Activated T-cell treated with anti-CD3 and anti-CD28 coated beads for 1 hour (primary cell): ENCODE measurements around the gene ACOT7.

Experiments used
- DNase-seq: peaks from one replicate; pipeline ENCODE4 v3.0.0-alpha.2; 2020; ENCODE audit warnings: low read depth

The ACOT7 gene

DNA sequence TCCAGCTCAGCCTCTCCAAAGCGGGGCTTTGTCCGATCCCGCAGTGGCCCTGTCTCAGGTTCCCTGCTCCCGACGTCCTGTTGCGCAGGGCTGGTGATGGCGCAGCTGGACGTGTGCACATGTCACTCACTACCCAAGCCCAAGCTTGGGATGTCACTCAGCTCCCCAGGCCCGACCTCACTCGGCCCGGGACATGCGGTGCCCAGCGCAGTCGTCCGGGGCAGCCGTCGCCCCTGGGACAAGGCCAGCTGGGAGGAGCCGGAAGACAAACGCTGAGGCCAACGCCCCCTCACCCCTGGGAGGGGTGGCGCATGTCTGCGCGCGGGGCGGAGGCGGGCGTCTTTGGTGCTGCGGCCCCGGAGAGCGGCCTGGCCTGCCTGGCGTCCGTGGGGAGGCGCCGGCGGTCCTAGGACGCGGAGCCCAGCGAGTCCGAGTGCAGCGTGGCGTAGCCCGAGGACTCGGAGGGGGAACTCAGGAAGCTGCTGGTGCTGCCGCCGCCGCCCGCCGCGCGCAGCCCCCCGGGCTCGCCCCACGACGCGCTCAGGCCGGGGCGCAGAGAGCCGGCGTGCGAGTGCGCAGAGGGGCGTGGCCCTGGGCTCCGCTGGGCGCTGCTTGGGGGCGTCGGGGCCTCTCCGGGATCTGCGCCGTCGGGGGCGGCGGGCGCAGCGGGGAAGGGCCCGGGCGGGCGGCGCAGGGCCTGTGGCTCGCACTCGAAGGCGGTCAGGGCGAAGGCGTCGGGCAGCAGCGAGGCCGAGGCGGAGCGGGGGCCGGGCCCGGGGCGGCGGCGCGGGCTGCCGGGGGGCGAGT lies 144.4 kb downstream of the ACOT7 start:
- no peak for DNase-seq

GRCh38 chr1:6248161-6248776 lies 145.3 kb downstream of the ACOT7 start:
- DNase-seq = no peak

DNA sequence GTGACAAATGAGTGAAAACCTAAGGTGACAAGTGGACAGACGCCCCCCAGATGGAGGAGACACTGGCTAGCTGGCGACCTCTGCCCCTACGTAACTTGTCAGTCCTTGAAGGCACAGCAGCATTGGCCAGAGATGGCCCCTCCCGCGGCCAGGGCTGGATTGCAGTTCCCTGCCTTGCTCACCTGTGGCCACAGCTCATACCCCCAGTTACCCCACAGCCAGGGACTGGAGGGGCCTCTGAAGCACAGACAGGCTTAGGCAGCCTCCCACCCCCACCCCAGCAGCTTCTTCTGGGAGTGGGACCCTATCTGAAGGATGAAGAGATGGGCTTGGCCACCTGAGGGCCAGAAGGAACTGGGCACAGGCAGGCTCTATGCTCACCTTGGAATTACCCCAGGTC lies 145.9 kb downstream of the ACOT7 start:
- no peak for DNase-seq

DNA sequence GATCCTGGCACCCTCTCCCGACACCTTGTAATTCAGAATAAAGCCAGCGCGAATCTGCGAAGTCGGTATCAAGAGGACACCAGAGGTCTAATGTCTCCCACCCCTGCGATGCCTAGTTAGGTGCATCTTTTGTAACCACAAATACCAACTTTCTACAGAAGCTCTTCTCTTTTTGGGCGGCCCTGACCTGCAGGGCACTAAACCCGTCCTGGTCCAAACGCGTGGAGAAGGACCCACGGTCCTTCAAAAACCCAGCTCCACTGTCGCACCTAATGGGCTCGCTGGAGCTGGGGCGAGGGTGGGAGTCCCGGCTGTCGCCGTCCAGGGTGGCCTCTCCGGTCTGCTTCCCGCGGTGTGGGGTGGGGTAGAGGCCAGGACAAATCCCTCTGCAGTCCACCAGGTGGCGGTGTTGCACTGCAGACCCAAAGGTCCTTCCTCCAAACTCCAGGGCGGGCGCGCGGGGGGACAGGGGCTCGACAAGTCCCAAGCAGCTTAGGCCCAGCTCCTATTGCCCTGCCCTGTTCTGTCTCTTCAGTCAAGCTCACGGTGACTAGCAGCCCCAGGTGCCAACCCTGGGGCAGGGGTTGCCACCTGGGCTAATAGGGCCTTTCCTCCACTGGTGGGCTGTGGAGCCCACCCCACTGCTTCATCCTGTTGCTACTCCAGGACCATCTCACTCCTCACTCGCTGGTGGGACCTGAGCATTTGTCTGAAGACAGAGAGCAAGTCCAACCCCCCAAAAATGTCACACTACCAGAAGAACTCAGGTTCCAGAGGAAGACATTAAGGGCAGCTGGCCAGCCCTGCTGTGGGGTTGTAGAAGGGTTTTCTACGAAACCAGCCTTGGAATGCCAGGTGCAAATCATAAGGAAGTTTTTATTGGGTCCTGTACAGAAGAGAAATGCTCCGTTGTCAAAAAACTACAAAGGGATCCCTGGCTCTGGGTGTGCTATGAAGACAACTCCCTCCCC lies 146.8 kb downstream of the ACOT7 start:
- DNase-seq = peak; percentile 79

GRCh38 chr1:6245869-6246496 lies 147.6 kb downstream of the ACOT7 start:
- DNase-seq = peak; percentile 14

- DNase-seq = peak; percentile 76
These were observed 148.3 kb downstream of the ACOT7 start for GRCh38 chr1:6245086-6245868.

- DNase-seq = no peak
These were observed 149.0 kb downstream of the ACOT7 start for GRCh38 chr1:6244401-6245049.

DNA sequence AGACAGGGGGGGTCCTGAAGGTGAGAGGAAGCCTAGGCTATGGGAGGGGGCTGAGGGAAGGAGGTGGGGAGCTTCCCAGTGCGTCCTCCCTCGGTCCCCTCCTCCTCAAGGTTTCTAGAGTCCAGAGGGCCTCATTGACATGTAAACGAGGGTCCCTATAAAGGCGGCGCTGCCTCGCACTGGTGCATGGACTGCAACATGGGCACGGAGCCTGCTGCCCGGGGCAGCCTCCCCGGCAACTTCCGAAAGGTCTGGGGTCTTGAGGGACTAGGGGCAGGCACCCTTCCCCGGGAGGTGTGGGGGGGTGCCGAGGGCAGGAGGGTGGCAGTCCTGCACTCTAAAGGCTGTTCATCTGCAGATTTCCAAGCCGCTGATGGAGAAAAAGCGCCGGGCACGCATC lies 149.6 kb downstream of the ACOT7 start, which contains the start of gene HES3:
HES3 (plus strand) TSS at position 187 of the 400 bp plus-strand sequence; CDS start at position 374, 187 bp downstream.
- DNase-seq = no peak

GRCh38 chr1:6243053-6243834 lies 150.3 kb downstream of the ACOT7 start:
- no peak for DNase-seq

DNA sequence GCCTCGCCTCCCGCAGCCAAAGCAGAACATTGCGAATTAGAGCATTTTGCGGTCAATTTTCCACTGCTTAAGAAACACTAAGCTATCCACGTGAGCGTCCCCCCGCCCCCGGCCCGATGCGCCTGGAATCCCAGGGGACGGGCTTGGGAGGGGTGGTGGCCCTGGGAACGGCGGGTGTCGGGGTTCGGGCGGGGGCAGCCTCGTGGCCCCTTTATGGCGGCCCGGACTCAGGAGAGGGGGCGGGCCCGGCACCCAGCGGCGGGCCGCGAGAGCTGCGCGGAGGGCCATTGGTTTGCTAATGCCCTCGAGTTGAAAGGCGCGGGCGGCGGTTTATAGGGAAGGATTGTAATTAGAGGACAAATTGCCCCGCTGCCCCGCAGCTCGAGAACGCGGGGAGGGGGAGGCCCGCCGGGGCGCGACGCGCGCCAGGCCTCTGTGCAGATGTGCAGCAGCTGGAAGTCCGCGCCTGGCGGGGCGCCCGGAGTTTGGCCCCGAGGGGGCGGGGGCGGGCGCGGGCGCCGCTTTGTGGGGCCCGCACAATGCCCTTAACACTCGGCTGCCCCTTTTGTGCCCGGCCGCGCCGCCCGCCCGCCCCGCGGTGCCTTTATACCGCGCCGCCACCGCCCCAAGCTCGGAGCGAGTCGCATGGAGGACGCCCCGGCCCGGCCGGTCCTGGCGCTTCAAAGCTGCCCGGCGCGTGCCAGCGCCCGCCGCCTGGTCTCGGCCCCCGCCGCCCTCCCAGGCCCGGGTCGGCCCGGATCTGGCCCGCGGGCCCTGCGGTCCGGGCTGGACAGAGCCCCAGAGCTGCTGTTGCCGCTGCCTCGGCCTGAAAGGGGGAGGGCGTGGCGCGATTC lies 151.5 kb downstream of the ACOT7 start:
- no peak for DNase-seq

DNA sequence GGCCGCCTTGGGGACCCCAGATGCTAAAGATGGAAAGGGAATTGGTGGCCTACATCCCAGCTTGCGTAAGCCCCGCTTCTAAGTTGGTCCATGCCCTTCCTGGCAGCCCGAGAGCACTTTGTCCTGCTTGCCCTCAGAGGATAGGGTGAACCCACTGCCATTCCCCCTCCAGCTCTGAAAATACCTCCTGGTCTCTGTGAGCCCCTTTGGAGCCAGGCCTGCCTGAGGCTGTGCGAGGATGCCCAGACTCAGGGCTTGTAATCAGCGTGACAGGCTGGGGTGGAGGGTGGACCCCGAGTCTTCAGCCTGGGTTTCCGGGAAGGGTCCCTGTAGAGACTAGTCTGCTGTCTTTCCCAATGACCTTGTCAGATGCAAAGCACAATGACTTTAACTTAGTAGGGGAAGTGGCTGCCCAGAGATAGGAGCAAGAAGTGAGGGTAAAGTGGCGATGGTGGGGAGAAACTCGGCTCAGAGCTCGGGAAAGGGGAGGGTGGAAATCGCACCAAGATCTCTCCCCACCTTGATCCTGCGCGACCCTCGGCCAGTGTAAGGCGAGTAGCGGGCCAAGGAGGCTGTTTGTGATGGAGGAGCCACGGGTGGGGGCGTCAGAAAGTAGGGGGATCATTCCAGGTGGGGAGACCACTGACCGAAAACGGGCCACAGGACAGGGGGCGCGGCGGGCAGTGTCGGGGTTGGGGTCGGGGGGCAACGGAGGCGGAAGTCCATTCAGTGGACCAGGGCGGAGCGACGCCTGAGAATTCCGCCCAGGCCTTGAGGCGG lies 152.3 kb downstream of the ACOT7 start:
- DNase-seq = no peak

DNA sequence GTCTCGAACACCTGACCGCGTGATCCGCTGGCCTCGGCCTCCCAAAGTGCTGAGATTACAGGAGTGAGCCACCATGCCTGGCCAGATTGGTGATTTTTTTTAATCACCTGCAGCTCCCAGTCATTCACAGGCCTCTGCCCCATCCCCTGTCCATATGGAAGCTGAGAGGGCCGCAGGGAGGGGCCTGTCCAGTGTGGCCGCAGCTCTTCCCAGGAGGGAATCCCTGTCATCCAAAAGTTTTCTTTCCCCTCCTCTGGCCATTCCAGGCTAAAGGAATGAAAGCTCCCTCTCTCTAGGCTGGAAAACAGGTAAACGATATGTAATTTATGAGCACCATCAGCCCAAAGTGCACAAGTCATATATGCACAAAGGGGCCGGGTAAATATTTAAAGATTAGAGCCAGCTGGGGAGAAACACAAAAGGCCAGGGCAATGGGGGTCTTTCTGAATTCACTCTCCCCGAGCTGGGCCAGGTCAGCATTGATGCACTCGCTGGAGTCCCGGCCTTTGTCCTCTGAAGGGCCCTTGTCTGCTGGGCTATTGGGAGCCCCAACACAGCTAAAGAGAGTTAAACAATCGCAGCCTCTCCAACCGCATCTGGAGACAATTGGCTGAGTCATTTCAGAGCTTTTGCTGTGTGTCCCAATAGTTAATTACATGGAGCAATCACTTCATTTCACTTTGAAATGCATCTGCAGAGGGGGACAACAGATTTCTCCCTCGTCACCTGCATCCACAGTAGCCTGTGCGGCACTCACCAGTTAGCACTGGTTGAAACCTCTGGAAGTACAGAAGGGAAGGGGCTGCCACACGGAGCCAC lies 153.4 kb downstream of the ACOT7 start:
- no peak for DNase-seq

- no peak for DNase-seq
These were observed 154.3 kb downstream of the ACOT7 start for GRCh38 chr1:6239213-6239752.

GRCh38 chr1:6237093-6237492 lies 156.5 kb downstream of the ACOT7 start:
- no peak for DNase-seq

DNA sequence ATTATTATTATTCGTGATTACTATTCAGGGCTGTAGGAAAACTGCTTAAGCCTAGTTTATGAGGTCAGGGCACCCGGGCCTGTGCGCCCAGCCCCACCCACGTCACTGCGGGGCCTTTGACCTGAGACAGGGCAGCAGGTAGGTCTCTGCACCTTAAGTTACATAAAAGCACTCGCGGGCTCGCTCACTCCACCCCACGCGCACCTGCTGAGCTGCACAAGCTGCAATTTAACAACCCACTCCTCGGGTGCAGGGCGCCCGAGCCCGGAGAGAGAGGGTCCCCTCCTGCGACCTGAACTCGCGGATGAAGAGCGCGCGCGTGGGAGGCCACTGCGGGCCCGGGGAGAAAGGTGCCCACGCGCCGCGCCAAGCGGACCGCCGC lies 158.3 kb downstream of the ACOT7 start:
- DNase-seq = no peak

GRCh38 chr1:6234502-6235295 lies 158.9 kb downstream of the ACOT7 start:
- DNase-seq = no peak
